Osteocyte (in vitro differentiated cells): ENCODE measurements around the gene NFE2L3. TPM values are rescaled to one million over a fixed set of nuclear protein-coding genes. Genes with fewer than 3 reads are reported as not detected.

Experiments
- DNase-seq: peaks from one replicate; pipeline ENCODE4 v3.0.0; 2021; ENCODE audit warnings: mixed read lengths; ENCODE audit not compliant: unreplicated experiment; ENCODE audit errors: extremely low spot score
- H3K27ac Mint-ChIP-seq: one replicate; pipeline ENCODE4 v1.8.0; 2021; ENCODE audit warnings: mild to moderate bottlenecking, mixed read lengths; ENCODE audit not compliant: unreplicated experiment
- H3K27me3 Mint-ChIP-seq: one replicate; pipeline ENCODE4 v1.8.0; 2021; ENCODE audit warnings: mixed read lengths; ENCODE audit not compliant: unreplicated experiment
- H3K36me3 Mint-ChIP-seq: one replicate; pipeline ENCODE4 v1.8.0; 2021; ENCODE audit warnings: mixed read lengths; ENCODE audit not compliant: unreplicated experiment
- H3K4me1 Mint-ChIP-seq: one replicate; pipeline ENCODE4 v1.8.0; 2021; ENCODE audit warnings: mixed read lengths; ENCODE audit not compliant: unreplicated experiment
- H3K4me3 Mint-ChIP-seq: one replicate; pipeline ENCODE4 v1.8.0; 2021; ENCODE audit warnings: mild to moderate bottlenecking, moderate library complexity, mixed read lengths; ENCODE audit not compliant: unreplicated experiment
- H3K9me3 Mint-ChIP-seq: one replicate; pipeline ENCODE4 v1.8.0; 2021; ENCODE audit warnings: mixed read lengths; ENCODE audit not compliant: unreplicated experiment
- total RNA-seq: library from RNA; stranded (reverse); gene quantifications from 2 replicates; pipeline ENCODE4 v1.2.1, GENCODE V29; 2021
- TF ChIP-seq, protein P1 (sequence below): fragments of 200-600 bp; sonication (generic); IDR thresholded peaks from 2 replicates; pipeline ENCODE4 v1.5.0; 2021; ENCODE audit warnings: antibody characterized with exemption, mild to moderate bottlenecking, moderate library complexity

Gene NFE2L3
- total RNA-seq, 1 donor from 2014 or later, result 0.78 TPM

DNA sequence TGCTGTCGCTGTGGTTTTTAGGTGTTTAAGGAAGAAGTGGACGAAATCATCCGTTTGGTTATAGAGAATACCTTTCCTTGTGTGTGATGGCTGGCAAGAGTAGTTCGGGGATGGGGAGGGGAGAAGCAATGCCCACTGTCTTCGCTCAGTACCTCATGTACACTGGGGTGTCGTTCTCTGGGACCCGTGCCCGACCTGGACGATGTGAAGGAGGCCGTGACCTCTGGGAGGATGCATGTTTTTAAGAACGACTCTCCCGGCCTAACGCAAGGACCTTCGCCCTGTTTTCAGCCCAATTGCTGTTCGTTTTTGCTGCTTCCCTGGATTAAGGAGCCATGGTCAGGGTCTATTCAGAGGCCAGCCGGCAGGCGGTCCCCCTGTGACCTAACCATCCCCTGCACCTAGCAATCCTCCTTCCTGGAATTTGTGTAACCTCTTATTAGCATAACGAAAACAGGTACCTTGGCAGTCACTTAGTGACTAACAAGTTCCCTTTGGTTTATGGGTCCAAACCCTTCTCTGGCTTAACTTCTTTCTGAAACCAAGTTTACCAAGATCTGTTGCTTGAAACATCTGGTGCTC is 1.3 kb downstream of the NFE2L3 start:
- H3K9me3 Mint-ChIP-seq, result no peaks in the 10 kb centered on the region
- peaks cover 42% of the 10 kb centered on the region for H3K27me3 Mint-ChIP-seq
- no peaks in the 10 kb centered on the region for H3K36me3 Mint-ChIP-seq
- peak overlapping the region; percentile 47 for H3K4me3 Mint-ChIP-seq
- TF ChIP-seq, protein P1, sequence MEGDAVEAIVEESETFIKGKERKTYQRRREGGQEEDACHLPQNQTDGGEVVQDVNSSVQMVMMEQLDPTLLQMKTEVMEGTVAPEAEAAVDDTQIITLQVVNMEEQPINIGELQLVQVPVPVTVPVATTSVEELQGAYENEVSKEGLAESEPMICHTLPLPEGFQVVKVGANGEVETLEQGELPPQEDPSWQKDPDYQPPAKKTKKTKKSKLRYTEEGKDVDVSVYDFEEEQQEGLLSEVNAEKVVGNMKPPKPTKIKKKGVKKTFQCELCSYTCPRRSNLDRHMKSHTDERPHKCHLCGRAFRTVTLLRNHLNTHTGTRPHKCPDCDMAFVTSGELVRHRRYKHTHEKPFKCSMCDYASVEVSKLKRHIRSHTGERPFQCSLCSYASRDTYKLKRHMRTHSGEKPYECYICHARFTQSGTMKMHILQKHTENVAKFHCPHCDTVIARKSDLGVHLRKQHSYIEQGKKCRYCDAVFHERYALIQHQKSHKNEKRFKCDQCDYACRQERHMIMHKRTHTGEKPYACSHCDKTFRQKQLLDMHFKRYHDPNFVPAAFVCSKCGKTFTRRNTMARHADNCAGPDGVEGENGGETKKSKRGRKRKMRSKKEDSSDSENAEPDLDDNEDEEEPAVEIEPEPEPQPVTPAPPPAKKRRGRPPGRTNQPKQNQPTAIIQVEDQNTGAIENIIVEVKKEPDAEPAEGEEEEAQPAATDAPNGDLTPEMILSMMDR, result no peak
- no peak overlapping the region for H3K27ac Mint-ChIP-seq
- H3K4me1 Mint-ChIP-seq, result peaks cover 30% of the 10 kb centered on the region
- no peak for DNase-seq

DNA sequence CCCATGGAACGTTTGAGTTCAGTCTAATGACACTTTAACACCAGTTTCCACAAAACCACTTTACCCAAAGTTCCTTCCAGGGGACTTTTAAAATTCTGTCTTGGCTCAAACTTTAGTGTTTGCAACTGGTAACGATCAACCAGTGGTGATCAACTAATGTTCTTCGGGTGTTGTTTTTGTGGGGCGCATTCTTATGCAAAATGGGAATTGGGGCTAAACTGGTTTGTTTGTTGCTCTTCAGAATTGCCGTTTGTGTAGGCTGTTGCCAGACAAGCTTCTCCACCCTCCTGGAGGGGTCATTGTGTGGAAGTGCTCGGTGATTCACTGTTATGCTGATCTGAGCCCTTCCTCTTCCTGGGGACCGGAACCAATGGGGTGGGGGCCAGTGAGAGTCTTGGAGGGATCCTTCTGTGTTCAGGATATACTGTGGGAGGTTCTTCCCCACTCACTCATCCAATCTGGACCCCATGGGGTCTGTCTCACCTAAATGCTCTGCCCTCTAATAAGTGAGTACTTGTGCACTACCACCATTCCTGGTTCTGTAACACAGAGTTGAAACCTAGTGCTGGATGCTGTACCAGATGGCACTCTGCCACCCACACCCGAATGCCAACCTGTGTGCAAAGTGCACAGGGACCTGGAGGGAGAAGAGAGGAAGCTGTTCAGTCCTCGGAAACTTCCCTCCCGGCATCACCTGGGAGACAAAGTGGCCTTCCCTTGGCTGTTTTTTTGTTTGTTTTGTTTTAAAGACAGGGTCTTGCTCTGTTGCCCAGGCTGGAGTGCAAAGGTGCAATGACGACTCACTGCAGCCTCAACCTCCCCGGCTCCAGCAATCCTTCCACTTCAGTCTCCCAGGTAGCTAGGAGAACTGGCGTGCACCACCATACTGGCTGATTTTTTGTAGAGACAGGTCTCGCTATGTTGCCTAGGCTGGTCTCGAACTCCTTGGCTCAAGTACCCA is 2.1 kb downstream of the NFE2L3 start:
- no peaks in the 10 kb centered on the region for H3K36me3 Mint-ChIP-seq
- no peak for DNase-seq
- H3K27me3 Mint-ChIP-seq, result peaks cover 40% of the 10 kb centered on the region
- TF ChIP-seq, protein P1, result no peak
- no peak overlapping the region for H3K27ac Mint-ChIP-seq
- no peaks in the 10 kb centered on the region for H3K9me3 Mint-ChIP-seq
- H3K4me1 Mint-ChIP-seq, result peaks cover 30% of the 10 kb centered on the region
- H3K4me3 Mint-ChIP-seq, result peak overlapping the region; percentile 47

DNA sequence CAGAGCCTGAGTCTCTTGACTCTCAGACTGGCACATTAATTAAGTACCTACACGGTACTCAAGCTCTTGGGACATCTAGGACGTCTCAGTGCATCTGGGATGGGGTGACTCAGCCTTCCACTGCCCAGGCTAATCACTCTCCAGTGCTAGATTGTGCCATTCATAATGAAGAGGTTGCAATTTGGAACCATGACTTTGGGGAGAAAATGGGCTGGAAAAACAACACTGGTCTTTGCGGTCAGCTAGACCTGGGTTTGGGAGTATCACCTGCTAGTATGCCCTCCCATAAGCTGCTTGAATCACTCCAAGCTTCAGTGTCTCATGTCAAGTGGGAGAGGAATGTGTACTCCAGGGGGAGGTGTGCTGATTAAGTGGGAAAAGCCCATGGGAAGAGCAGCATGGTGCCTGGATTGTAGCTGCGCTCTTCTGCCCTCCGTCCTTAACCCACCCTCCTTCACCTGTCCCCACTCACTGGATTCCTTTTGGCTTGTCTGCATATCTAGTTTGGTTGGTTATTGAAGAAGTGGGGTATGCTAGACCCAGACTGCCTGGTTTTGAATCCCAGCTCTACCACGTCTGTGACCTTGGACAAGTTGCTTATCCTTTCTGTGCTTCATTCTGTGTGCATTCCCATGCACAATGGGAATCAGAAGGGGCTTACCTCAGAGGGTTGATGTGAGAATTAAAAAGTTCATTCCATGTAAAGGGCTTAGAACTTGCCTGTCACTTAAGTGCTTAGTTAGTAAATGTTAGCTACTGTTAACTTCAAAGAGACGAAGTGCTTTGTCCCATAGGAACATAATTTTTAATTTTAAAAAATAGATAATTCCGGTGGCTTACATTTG is 3.8 kb downstream of the NFE2L3 start:
- Mint-ChIP-seq H3K9me3 (no peaks in the 10 kb centered on the region), H3K27ac (no peak overlapping the region), H3K36me3 (no peaks in the 10 kb centered on the region), H3K4me3 (peak overlapping the region; percentile 9), H3K27me3 (peaks cover 27% of the 10 kb centered on the region), H3K4me1 (peaks cover 30% of the 10 kb centered on the region)
- TF ChIP-seq, protein P1, result no peak
- no peak for DNase-seq

DNA sequence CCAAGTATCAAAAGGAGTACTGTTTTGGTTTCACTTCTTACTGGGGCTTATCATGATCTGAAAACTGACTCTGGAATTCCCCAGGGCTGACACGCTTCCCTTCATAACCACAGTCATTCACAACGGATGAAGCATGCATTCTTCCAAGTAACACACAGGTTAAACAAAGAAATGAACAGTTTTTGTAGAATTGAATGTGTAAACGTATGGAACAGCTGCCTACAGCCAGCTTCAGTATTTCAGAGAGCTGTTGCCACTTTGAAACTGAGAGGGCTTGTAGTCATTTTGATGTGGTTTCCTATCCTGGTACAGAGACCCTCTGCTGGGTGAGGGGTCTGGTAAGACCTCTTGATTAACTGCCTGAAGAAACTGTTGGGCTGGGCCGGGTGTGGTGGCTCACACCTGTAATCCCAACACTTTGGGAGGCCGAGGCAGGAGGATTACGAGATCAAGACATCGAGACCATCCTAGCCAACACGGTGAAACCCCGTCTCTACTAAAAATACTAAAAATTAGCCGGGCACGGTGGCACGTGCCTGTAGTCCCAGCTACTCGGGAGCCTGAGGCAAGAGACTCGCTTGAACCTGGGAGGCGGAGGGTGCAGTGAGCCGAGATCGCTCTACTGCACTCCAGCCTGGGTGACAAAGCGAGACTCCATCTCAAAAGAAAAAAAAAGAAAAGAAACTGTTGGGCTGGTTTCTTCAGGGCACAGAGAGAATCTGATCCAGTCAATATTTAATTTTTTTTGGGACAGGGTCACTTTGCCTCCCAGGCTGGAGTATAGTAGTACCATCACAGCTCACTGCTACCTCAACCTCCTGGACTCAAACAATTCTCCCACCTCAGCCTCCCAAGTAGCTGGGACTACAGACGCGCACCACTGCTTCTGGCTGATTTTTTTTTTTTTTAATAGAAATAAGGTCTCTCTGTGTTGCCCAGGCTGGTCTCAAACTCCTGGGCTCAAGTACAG is 4.7 kb downstream of the NFE2L3 start:
- peaks cover 20% of the 10 kb centered on the region for H3K27me3 Mint-ChIP-seq
- H3K4me1 Mint-ChIP-seq, result peaks cover 26% of the 10 kb centered on the region
- no peaks in the 10 kb centered on the region for H3K9me3 Mint-ChIP-seq
- no peak for DNase-seq
- H3K36me3 Mint-ChIP-seq, result no peaks in the 10 kb centered on the region
- TF ChIP-seq, protein P1, result no peak
- H3K27ac Mint-ChIP-seq, result peak overlapping the region; percentile 38
- peak overlapping the region; percentile 9 for H3K4me3 Mint-ChIP-seq
